ENCODE measurements around the gene OR56A1.

The OR56A1 gene

GRCh38 chr11:6006846-6007245, 23.7 kb downstream of the OR56A1 start, which contains the start of gene OR56A4:
Gene OR56A4, minus strand, starts transcription at chr11:6006946. Its CDS starts 3,954 bp downstream, at chr11:6002992.
- H3K4me3 Mint-ChIP-seq, result no peak within 1 kb of the TSS

DNA sequence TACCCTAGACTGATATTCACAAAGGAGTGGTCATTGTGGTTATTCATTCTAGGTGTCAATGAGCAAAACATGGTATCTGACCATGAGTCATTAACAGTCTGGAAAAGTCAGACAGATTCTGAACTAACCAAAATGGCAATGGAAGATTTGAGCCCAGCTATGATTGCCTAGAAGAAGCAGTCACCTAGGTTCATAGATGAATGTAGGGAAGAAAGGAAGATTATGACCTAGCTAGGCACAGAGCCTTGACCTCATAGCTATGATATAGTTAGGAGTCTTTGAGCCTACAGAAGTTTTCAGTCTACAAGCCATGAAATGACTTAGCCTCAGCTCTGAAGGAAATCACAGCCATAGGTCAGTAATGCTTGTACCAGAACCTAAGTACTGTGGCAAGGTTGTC, 24.2 kb downstream of the OR56A1 start:
- no peak overlapping the region for H3K4me3 Mint-ChIP-seq
- peaks cover 28% of the 10 kb centered on the region for H3K27me3 Mint-ChIP-seq
- H3K27ac Mint-ChIP-seq, result no peak overlapping the region
- H3K9me3 Mint-ChIP-seq, result no peaks in the 10 kb centered on the region
- no peaks in the 10 kb centered on the region for H3K4me1 Mint-ChIP-seq
- H3K36me3 Mint-ChIP-seq, result no peaks in the 10 kb centered on the region
- no peak for ATAC-seq

More at GRCh38 chr11:6006846-6007245, 23.7 kb downstream of the OR56A1 start, which contains the start of gene OR56A4:
- peaks cover 28% of the 10 kb centered on the region for H3K27me3 Mint-ChIP-seq
- ATAC-seq, result no peak
- no peak within 1 kb of the TSS for H3K27ac Mint-ChIP-seq
- no peaks in the 10 kb centered on the region for H3K9me3 Mint-ChIP-seq
- no peaks in the 10 kb centered on the region for H3K36me3 Mint-ChIP-seq
- no peaks in the 10 kb centered on the region for H3K4me1 Mint-ChIP-seq

DNA sequence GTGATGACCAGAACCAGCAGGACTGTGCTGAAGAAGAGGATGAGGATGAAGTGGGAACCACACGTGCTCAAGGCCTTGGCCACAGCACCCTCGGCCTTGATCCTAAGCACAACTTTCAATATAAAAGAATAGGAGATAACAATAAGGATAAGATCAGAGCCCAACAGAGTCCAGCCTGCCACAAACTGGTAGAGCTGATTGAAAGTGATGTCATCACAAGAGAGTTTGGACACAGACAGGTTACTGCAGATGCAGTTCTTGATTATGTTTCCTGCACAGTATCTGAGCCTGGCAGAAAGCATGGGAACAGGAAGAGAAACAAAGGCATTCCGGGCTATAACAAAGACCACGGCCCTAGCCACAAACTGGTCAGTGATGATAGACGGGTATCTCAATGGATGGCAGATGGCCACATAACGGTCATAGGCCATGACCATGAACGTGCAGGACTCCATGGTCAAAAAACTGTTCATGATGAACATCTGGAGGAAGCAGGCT, 28.3 kb downstream of the OR56A1 start:
- Mint-ChIP-seq H3K27me3 (peaks cover 17% of the 10 kb centered on the region), H3K27ac (no peak overlapping the region), H3K36me3 (no peaks in the 10 kb centered on the region), H3K9me3 (no peaks in the 10 kb centered on the region), H3K4me3 (no peak overlapping the region), H3K4me1 (no peaks in the 10 kb centered on the region)
- ATAC-seq, result no peak

DNA sequence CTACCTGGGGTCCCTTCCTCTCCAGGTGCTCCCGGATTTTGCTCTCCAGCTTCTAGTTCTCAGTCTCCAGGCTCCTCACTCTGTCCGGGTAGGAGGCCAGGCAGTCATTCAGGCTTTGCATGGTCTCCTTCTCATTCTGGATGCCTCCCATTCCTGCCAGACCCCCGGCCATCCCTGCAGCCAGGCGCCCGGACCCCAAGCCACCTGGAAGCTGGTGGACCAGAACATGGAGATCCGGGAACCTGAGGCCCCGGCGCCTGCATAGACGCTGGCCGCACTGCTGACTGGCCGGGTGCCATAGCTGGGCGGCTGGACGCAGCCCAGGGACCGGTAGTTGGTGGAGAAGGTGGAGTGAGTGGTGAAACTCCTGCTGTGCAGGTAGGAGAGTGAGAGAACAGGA, 35.8 kb downstream of the OR56A1 start:
- ATAC-seq, result no peak
- Mint-ChIP-seq H3K36me3 (no peaks in the 10 kb centered on the region), H3K4me3 (no peak overlapping the region), H3K27me3 (peaks cover 9% of the 10 kb centered on the region), H3K9me3 (no peaks in the 10 kb centered on the region), H3K27ac (no peak overlapping the region), H3K4me1 (no peaks in the 10 kb centered on the region)

DNA sequence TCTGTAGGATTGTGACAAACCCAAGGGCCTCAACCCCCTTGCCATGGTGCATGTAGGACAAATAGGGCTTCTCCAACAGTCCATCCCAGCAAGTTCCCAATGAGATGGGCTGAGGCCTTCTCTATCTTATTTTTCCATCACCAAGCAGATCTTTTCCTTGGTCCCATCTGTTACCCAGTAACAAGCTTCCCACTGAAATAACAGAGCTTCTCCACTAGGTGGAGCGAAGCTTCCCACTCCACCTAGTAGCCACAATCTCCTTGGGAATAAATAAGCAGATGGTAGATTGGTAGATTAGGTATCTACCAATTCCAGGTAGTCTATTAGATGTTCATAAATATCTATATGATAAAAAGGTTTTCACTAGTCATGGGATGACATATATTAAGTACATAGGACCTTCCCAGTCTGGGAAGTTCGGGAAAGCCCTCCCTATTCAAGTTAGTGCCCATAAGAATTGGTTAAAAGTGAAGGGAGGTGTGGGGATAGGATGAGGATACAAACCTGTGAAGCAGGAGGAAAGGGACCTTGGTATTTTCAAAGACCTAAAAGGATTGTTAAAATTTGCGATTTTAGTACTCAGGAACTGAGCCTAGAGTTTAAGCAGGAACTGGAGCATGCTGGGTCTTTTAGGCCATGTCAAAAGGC, 37.8 kb downstream of the OR56A1 start:
- H3K4me1 Mint-ChIP-seq, result no peaks in the 10 kb centered on the region
- H3K4me3 Mint-ChIP-seq, result no peak overlapping the region
- no peaks in the 10 kb centered on the region for H3K36me3 Mint-ChIP-seq
- no peak for ATAC-seq
- H3K27ac Mint-ChIP-seq, result no peak overlapping the region
- peaks cover under 1% of the 10 kb centered on the region for H3K9me3 Mint-ChIP-seq
- H3K27me3 Mint-ChIP-seq, result peaks cover 3% of the 10 kb centered on the region

DNA sequence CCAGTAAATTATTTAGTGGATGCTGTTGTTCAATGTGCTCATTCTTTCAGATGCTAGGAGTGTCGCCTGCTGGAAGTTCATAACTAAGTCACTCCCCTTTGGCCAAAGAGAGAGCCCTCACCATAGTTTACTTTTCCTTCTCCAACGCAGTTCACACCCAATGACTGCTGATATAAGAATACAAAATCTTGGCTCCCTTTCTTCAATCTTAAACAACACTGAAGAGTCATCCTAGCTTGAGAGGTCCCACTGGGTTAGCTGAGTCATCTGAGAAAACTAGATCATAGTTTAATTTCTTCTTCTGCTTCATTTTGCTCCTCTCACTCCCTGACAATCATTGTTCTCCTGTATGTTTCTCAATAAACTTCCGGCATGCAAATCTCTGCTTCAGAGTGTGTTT, 38.4 kb downstream of the OR56A1 start:
- no peaks in the 10 kb centered on the region for H3K4me1 Mint-ChIP-seq
- H3K36me3 Mint-ChIP-seq, result no peaks in the 10 kb centered on the region
- no peak for ATAC-seq
- H3K27me3 Mint-ChIP-seq, result peaks cover 9% of the 10 kb centered on the region
- H3K9me3 Mint-ChIP-seq, result peaks cover 3% of the 10 kb centered on the region
- no peak overlapping the region for H3K4me3 Mint-ChIP-seq
- H3K27ac Mint-ChIP-seq, result no peak overlapping the region

DNA sequence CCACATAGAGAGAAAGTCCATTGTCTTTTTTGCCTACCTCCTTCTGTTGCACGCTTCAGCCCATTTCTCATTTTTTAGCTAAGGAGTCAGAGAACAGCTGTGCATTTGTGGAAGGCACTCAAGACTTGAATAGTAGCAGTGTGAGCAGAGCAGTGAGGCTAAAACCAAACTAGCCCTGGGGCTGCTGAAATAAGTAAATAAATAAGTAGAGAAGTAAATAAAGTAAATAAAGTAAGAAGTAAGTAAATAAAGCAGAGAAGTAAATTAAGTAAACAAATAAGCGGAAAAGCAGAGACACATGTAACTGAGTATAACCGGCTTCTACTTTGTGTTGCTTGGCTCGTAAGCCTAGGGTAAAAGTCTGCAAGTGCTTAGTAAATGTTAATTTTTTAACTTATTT, 41.4 kb downstream of the OR56A1 start:
- no peak for ATAC-seq
- H3K4me1 Mint-ChIP-seq, result no peaks in the 10 kb centered on the region
- peaks cover 9% of the 10 kb centered on the region for H3K27me3 Mint-ChIP-seq

GRCh38 chr11:5986885-5987284, 43.7 kb downstream of the OR56A1 start, which contains the start of gene OR52L1:
Gene OR52L1, minus strand, starts transcription at chr11:5986985. Its CDS starts 55 bp downstream, at chr11:5986930.
- H3K4me1 Mint-ChIP-seq, result no peaks in the 10 kb centered on the region
- H3K9me3 Mint-ChIP-seq, result peaks cover 6% of the 10 kb centered on the region
- ATAC-seq, result no peak
- H3K27me3 Mint-ChIP-seq, result peaks cover 21% of the 10 kb centered on the region
- H3K4me3 Mint-ChIP-seq, result no peak within 1 kb of the TSS
- H3K36me3 Mint-ChIP-seq, result no peaks in the 10 kb centered on the region
- H3K27ac Mint-ChIP-seq, result no peak within 1 kb of the TSS

More for the DNA sequence above, 41.4 kb downstream of the OR56A1 start:
- no peak overlapping the region for H3K27ac Mint-ChIP-seq
- H3K9me3 Mint-ChIP-seq, result peaks cover 3% of the 10 kb centered on the region
- no peaks in the 10 kb centered on the region for H3K36me3 Mint-ChIP-seq
- no peak overlapping the region for H3K4me3 Mint-ChIP-seq

GRCh38 chr11:5983443-5983842, 47.1 kb downstream of the OR56A1 start:
- peaks cover 21% of the 10 kb centered on the region for H3K27me3 Mint-ChIP-seq
- no peaks in the 10 kb centered on the region for H3K4me1 Mint-ChIP-seq

DNA sequence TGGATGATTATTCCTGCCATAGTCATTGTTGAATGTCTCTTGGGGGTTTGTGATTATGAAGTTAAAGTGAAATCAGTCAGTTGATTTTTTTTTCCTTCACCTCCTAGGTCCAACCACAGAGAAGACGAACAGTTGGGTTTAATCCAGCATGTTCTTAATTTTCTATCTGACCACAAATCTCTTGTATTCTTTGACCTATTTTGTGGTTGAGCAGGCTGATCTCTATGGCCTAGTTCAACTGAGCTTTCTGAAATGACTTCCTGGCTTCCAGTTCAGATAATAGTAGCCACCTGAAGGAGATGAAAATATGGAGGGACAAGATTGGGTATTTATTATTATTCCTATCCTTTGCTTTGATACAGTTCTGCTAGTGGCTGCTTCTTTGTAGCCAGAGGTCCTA, 57.0 kb downstream of the OR56A1 start:
- H3K4me1 Mint-ChIP-seq, result no peaks in the 10 kb centered on the region
- H3K36me3 Mint-ChIP-seq, result no peaks in the 10 kb centered on the region
- no peak overlapping the region for H3K4me3 Mint-ChIP-seq

More at GRCh38 chr11:5983443-5983842, 47.1 kb downstream of the OR56A1 start:
- Mint-ChIP-seq H3K27ac (no peak overlapping the region), H3K36me3 (no peaks in the 10 kb centered on the region), H3K9me3 (peaks cover 8% of the 10 kb centered on the region), H3K4me3 (no peak overlapping the region)
- no peak for ATAC-seq

More for the DNA sequence above, 57.0 kb downstream of the OR56A1 start:
- Mint-ChIP-seq H3K27ac (no peak overlapping the region), H3K27me3 (peaks cover 17% of the 10 kb centered on the region), H3K9me3 (peaks cover 6% of the 10 kb centered on the region)
- no peak for ATAC-seq

Data from stimulated activated memory B cell treated with anti-CD40 and anti-IgM and Interleukin-4, amounts not matched to agents 10 μg/mL and 1 μg/mL and 100 μg/mL, for 72 hours (primary cell).